Cardiac ventricle fibroblast (primary cell): Measurements from ENCODE around the gene HSD3B7. TPM values are rescaled to one million over a fixed set of nuclear protein-coding genes. Genes with fewer than 3 reads are reported as not detected.

Source experiments
- total RNA-seq: library from RNA; depleted of rRNA; stranded (reverse); fragments of >200 nt; gene quantifications from 2 replicates; pipeline ENCODE4 v1.2.3, GENCODE V29; 2015

HSD3B7 gene
- 11.1 and 11.7 TPM in 2 replicates for total RNA-seq

GRCh38 chr16:30984669-30985400, at the start of gene HSD3B7:
HSD3B7 (plus strand) TSS chr16:30985207; CDS start chr16:30985659, 452 bp downstream.

GRCh38 chr16:30948667-30949649, 36.0 kb upstream of the HSD3B7 start, which contains the start of gene ORAI3:
ORAI3 (plus strand) TSS chr16:30949068; CDS start chr16:30949290, 222 bp downstream.

DNA sequence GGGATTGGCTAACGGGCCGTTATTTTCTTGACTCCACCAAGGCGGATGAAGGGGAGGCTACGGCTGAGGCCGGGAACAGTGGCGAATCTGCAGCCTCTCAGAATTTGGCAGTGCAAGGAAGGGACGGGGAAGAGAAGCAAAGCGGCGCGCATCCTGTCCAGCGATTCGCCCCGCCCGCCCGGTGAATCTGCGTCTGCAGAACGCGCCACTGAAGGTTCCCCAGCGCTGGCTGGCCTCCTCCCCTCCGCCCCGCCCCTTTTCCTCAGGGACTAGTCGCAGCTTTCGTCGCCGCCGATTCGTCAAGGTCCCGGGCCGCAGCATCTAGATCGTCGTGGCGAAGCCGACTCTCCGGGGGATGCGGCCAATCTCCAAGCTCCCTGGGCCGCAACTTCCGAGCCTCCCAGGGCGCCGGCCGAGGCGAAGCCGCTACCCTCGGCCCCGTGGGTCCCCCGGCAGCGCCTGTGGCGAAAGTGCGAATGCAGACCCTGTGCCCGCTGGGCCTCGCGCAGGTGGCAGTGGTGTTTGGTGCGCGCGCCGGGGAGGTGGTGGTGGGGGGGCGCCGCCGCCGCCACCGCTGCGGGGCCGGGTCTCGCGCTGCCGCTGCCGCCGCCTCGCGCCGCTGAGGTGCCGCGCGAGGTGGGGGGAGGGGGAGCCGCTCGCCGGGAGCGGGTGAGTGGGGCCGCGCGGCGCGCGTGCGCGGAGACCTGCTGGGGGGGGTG, 27.4 kb upstream of the HSD3B7 start, which contains the start of gene SETD1A:
TSS of gene SETD1A (plus strand) at position 299 of the 719 bp plus-strand sequence. CDS start 978 bp downstream, outside the sequence.

GRCh38 chr16:31010585-31011325, 25.7 kb downstream of the HSD3B7 start, which contains the start of gene STX1B:
STX1B (minus strand) TSS chr16:31010638; CDS start chr16:31010396, 242 bp downstream.

DNA sequence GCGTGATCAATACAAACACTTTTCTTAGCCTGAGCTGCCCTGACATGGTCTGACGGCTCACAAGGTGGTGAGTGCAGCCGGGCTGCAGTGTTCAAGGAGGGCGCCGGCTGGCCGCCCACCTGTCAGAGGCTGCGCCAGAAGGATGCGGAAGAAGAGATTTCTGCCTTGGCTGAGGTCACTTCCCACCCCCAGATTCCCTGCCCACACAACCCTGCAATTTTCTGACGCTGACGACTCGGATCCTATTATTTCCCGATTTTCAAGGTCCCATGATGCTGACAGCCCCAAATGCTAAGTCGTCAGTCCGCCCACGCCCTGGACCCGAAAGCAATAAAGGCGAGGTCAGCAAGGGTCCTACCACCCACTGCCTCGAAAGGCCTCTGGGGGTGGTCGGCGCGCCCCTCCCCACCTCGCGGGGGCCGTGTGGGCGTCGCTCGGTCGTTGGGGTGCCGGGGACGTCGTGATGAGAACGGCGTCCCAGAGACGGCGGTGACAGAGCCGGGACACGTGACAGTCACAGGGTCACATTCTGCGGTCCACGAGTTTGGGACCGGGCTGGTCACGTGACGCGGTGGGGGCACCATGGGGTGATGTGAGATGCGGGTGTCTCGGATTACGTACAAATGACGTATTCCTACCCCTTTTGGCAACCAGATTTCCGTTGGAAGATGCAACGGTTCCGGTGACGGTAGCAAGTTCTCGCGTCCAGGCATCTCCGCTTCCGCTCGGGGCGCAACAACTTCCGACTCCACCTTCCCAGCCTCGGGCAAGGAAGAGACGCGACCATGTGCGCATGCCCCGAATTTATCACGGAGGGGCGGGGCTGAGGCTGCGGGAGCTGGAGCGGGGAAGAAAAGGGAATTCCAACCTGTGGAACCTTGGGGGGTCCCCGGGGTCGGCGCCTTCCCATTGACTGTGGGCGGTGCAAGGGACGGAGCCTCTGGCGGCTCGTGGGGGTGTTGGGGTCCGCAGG, 48.0 kb downstream of the HSD3B7 start, which contains the start of gene STX4:
TSS of gene STX4 (plus strand) at position 823 of the 973 bp plus-strand sequence. CDS start 248 bp downstream, outside the sequence.

Other genes with a start within 250 kb of the HSD3B7 start
- 13.2 and 17.8 TPM in 2 replicates for gene PHKG2, start 236.8 kb upstream of the HSD3B7 start, total RNA-seq
- 0.62 and 0.93 TPM in 2 replicates for gene CFAP119, start 223.1 kb upstream of the HSD3B7 start, total RNA-seq
- gene RNF40, start 222.9 kb upstream of the HSD3B7 start, total RNA-seq: 68.0 and 87.4 TPM in 2 replicates
- gene ZNF629, start 198.0 kb upstream of the HSD3B7 start, total RNA-seq: 11.7 and 15.0 TPM in 2 replicates
- 29.7 and 36.9 TPM in 2 replicates for gene BCL7C, start 91.1 kb upstream of the HSD3B7 start, total RNA-seq
- gene CTF1, start 88.6 kb upstream of the HSD3B7 start, total RNA-seq: 2.0 and 3.6 TPM in 2 replicates
- gene FBXL19, start 61.6 kb upstream of the HSD3B7 start, total RNA-seq: 13.2 and 13.7 TPM in 2 replicates
- gene ORAI3, start 36.1 kb upstream of the HSD3B7 start, total RNA-seq: 45.4 and 48.9 TPM in 2 replicates
- gene SETD1A, start 27.5 kb upstream of the HSD3B7 start, total RNA-seq: 5.2 and 6.2 TPM in 2 replicates
- 0.25 and 0.29 TPM in 2 replicates for gene STX1B, start 25.4 kb downstream of the HSD3B7 start, total RNA-seq
- 19.0 and 25.1 TPM in 2 replicates for gene STX4, start 48.4 kb downstream of the HSD3B7 start, total RNA-seq
- 9.8 and 14.4 TPM in 2 replicates for gene ZNF668, start 89.0 kb downstream of the HSD3B7 start, total RNA-seq
- gene ZNF646, start 89.2 kb downstream of the HSD3B7 start, total RNA-seq: 8.0 and 10.5 TPM in 2 replicates
- gene PRSS53, start 103.7 kb downstream of the HSD3B7 start, total RNA-seq: 1.2 and 3.2 TPM in 2 replicates
- 309 and 356 TPM in 2 replicates for gene VKORC1, start 109.6 kb downstream of the HSD3B7 start, total RNA-seq
- 55.5 and 66.1 TPM in 2 replicates for gene BCKDK, start 123.2 kb downstream of the HSD3B7 start, total RNA-seq
- gene KAT8, start 132.5 kb downstream of the HSD3B7 start, total RNA-seq: 21.0 and 22.6 TPM in 2 replicates
- not detected in 2 replicates for gene PRSS8, start 150.5 kb downstream of the HSD3B7 start, total RNA-seq
- 0.20 TPM in 1 of 2 replicates, not detected in the other for gene PRSS36, start 164.9 kb downstream of the HSD3B7 start, total RNA-seq
- gene FUS, start 194.9 kb downstream of the HSD3B7 start, total RNA-seq: 27.4 and 29.6 TPM in 2 replicates
- 42.4 and 48.0 TPM in 2 replicates for gene PYCARD, start 217.6 kb downstream of the HSD3B7 start, total RNA-seq
- gene TRIM72, start 228.9 kb downstream of the HSD3B7 start, total RNA-seq: not detected in 2 replicates
- not detected in 2 replicates for gene PYDC1, start 231.9 kb downstream of the HSD3B7 start, total RNA-seq